Effector CD8-positive, alpha-beta T cell (primary cell): ENCODE measurements around the gene RRAGD.
A peak's percentile ranks its signal among the peaks of the same experiment; 100 is the strongest.

ENCODE experiments used
- DNase-seq: peaks from one replicate; lab custom pipeline; 2025; lab: John Stamatoyannopoulos, UW
- total RNA-seq, 4 experiments: gene quantifications; one replicate each; lab custom pipeline; 2026; lab: John Stamatoyannopoulos, UW

RRAGD gene
- 4.2 to 6.1 (median 4.8) reads per million in 4 experiments for total RNA-seq

- peak; percentile 23 for DNase-seq
These were observed at the start of gene RRAGD for GRCh38 chr6:89412071-89413005. Gene RRAGD, minus strand, starts transcription at chr6:89412273. Its CDS starts 280 bp downstream, at chr6:89411993.

- DNase-seq = no peak
These were observed 48.6 kb upstream of the RRAGD start for GRCh38 chr6:89460713-89461112.

- no peak for DNase-seq
These were observed 47.4 kb upstream of the RRAGD start for GRCh38 chr6:89459501-89459900.

- DNase-seq = no peak
These were observed 46.6 kb upstream of the RRAGD start for GRCh38 chr6:89458704-89459103.

- no peak for DNase-seq
These were observed 42.2 kb upstream of the RRAGD start for GRCh38 chr6:89454300-89454699.

- no peak for DNase-seq
These were observed 40.2 kb upstream of the RRAGD start for GRCh38 chr6:89452281-89452680.

GRCh38 chr6:89449193-89449592 lies 37.1 kb upstream of the RRAGD start:
- DNase-seq = no peak

GRCh38 chr6:89443658-89444057 lies 31.6 kb upstream of the RRAGD start:
- no peak for DNase-seq

- no peak for DNase-seq
These were observed 28.1 kb upstream of the RRAGD start for GRCh38 chr6:89440200-89440599.

- no peak for DNase-seq
These were observed 26.9 kb upstream of the RRAGD start for GRCh38 chr6:89439014-89439413.

- no peak for DNase-seq
These were observed 26.2 kb upstream of the RRAGD start for GRCh38 chr6:89438248-89438647.

- no peak for DNase-seq
These were observed 24.2 kb upstream of the RRAGD start for GRCh38 chr6:89436226-89436625.

GRCh38 chr6:89434954-89435353 lies 22.9 kb upstream of the RRAGD start:
- DNase-seq = no peak

- no peak for DNase-seq
These were observed 22.1 kb upstream of the RRAGD start for GRCh38 chr6:89434150-89434499.

GRCh38 chr6:89433252-89434149 lies 21.4 kb upstream of the RRAGD start:
- DNase-seq = no peak

GRCh38 chr6:89432875-89433251 lies 20.8 kb upstream of the RRAGD start, which contains the start of gene ANKRD6:
Gene ANKRD6, plus strand, starts transcription at chr6:89433152. Its CDS starts 133,825 bp downstream, at chr6:89566977.
- DNase-seq = peak; percentile 76

- DNase-seq = no peak
These were observed 18.3 kb upstream of the RRAGD start for GRCh38 chr6:89430201-89430962.

- DNase-seq = no peak
These were observed 4.7 kb upstream of the RRAGD start for GRCh38 chr6:89416796-89417195.

- DNase-seq = no peak
These were observed 3.1 kb upstream of the RRAGD start for GRCh38 chr6:89415185-89415584.

- DNase-seq = no peak
These were observed 2.1 kb upstream of the RRAGD start for GRCh38 chr6:89414215-89414614.

- DNase-seq = no peak
These were observed 930 bp upstream of the RRAGD start for GRCh38 chr6:89413006-89413400.
